Dedifferentiated amniotic fluid mesenchymal stem cell (primary cell): ENCODE results near the gene TRAPPC3L.
A peak's percentile ranks its signal among the peaks of the same experiment; 100 is the strongest.
"Not testable (repeated sequence)": the region's sequence is repeated elsewhere in the genome, so short reads cannot be mapped to it uniquely, and the experiment has no call there.

Experiments used
- DNase-seq: peaks from one replicate; pipeline ENCODE4 v3.0.0-alpha.2; 2016; ENCODE audit errors: extremely low spot score

TRAPPC3L gene

DNA sequence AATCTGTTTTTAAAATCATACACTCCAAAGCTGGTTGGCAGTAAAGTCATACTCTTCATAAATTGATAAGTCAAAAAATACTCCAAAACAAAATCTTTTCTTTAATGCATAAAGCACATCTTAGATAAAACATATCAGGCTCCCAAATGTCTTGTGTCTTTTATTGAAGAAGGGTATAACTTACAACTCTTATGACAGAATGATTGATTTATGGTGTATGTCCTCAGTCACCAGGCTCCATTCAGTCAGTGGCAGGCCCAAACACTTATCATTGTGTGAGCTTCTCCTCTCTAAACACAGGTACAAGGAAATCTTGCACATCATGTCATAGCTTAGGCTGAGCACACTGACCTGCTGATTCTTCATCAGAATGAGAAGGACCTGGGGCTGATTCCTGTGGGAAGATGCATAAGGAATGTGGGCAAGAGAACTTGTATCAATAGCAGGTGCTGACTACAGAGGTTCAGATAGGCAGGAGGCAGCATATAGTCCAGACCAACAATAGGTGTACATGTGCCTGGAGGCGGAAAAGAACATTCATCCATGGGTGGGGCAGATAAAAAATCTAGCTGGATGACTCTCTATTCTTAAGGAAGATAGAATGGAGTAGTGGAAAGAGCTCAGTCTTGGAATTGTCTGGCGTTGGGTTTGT, 32.1 kb downstream of the TRAPPC3L start:
- no peak for DNase-seq

DNA sequence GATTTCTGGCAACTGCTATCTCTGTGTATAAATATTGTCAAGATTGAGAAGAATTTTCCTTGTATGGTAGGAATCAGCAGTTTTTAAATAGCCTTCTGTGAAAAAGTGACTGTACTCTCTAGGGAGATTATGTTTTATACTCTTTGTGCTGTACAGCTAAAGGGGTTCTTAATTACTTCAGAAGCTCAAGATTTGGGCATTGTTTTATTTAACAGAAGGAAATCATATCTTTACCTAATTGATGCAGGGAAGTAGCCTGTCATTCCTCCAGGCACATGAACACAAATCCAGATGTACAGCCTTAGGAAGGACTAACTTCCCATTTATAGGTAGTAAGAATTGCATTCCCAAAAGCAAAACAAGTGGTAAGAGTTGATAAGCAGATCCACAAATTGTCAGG, 32.8 kb downstream of the TRAPPC3L start:
- no peak for DNase-seq

DNA sequence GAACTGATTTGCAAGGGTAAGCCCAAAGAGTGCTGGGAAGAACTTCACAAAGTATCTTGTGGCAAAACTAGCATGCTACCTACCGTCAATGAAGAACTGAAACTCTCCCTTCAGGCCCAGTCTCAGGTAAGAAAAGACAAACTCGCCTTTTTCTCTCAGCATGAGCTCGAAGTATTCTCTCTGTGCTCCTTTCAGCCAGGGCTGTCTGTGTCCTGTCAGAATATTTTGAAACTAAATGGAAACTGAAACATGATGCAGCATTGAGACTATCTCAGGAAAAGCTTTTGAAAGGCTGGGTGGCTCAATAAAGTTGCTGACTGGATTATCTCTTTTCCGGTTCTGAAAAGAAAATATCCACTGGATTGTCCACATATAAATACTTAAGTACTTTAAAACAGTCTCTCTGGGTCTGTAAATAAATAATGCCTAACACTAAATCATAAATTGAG, 33.3 kb downstream of the TRAPPC3L start:
- no peak for DNase-seq

DNA sequence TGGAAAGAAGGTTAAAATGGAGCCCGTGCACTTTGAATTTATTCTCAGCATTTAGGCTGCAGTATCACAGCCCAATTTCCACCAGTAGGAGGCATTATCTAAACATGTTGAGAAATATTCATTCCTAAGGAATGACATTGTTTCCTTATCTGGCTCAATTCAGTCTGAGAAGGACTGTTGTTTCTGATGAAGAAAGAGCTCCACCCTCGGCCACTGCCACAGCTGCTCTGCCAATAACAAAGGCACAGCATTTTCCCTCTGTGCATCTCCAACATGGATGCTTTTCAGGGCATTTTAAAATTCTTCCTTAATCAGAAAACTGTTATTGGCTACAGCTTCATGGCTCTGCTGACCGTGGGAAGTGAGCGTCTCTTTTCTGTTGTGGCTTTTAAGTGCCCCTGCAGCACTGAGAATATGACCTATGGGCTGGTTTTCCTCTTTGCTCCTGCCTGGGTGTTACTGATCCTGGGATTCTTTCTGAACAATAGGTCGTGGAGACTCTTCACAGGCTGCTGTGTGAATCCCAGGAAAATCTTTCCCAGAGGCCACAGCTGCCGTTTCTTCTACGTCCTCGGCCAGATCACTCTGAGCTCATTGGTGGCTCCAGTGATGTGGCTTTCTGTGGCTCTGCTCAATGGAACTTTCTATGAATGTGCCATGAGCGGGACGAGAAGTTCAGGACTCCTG, 33.9 kb downstream of the TRAPPC3L start, which contains the start of gene CALHM5:
Gene CALHM5, plus strand, starts transcription at position 216 of the 687 bp plus-strand sequence. Its CDS starts 58 bp downstream, at position 274.
- peak; percentile 97 for DNase-seq

DNA sequence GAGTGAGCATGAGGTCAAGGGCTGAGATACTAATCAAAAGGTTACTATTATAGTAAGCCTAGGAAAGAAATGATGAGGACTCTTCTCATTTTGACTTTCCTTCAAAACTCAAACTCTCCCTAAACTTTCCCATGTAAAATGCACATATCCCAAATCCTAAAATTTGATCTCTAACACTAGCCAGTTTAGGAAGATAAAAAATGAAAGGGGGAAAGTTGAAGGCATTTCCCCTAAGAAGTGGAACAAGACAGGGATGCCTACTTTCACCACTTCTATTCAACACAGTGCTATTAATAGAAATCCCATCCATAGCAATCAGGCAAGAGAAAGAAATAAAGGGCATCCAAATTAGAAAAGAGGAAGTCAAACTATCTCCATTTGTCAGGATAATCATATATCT, 37.0 kb downstream of the TRAPPC3L start:
- no peak for DNase-seq

GRCh38 chr6:116507324-116507723, 38.2 kb downstream of the TRAPPC3L start:
- no peak for DNase-seq

- no peak for DNase-seq
These were observed 44.5 kb downstream of the TRAPPC3L start for GRCh38 chr6:116500969-116501433.

DNA sequence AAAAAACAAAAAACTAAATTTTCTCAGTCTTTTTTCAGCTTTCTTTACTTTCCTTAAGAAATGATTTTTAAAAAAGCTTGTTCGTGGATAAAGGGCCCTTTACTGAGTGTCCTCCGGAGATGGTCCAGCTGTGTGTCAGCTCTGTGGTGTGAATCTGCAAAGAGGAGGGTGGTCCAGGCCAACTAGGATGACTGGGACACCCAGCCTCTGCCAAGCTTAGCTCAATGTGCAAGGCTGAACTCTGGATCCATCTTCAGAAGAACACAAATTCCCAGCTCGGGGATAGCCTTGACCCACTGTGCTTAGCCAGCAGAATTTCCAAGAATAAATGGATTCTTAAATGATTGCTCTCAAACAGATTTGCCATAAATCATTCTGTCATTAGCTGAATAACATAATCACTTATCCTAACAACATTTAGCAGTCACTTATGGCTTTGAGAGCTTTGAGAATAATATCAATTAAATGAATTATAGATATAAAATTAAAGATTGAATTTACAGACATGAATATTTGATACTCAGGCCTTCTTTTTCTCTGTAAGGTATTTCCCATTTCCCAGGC, 48.3 kb downstream of the TRAPPC3L start:
- DNase-seq: no peak

- DNase-seq: not testable (repeated sequence)
These were observed 50.3 kb downstream of the TRAPPC3L start for GRCh38 chr6:116495161-116495560.

DNA sequence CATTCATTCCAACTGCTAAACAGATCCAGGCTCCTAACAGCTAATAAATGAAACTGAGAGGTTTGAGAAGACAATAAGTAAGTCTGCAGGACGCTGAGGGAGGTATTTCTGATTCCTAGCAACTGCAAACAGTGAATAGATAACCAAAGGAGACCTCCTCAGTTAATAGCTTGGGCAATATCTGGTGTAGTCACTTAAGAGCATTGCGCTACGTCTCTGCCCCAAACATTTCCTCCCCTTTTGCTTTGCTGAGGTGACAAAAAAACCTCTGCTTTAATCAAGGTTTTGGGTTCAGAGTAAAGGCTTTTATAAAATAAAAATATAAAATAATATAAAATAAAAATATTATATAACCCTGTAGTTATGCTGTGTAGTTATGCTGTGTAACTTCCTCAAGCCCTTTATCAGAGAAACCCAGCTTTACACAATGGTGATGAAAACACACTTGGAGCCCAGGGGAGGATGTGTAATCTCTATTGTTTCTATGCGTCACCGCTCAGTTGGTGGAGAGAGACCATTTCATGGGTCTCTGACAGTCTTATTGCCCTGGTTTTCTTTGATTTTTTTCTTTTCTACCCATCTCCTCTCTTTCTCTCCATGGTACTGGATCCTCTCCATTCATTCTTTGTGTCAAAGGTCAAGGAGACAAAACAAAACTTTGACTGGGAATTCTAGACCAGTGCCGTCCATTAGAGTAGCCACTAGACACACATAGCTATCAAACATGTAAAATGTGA, 53.0 kb downstream of the TRAPPC3L start:
- no peak for DNase-seq

- no peak for DNase-seq
These were observed 53.7 kb downstream of the TRAPPC3L start for GRCh38 chr6:116491610-116492330.

DNA sequence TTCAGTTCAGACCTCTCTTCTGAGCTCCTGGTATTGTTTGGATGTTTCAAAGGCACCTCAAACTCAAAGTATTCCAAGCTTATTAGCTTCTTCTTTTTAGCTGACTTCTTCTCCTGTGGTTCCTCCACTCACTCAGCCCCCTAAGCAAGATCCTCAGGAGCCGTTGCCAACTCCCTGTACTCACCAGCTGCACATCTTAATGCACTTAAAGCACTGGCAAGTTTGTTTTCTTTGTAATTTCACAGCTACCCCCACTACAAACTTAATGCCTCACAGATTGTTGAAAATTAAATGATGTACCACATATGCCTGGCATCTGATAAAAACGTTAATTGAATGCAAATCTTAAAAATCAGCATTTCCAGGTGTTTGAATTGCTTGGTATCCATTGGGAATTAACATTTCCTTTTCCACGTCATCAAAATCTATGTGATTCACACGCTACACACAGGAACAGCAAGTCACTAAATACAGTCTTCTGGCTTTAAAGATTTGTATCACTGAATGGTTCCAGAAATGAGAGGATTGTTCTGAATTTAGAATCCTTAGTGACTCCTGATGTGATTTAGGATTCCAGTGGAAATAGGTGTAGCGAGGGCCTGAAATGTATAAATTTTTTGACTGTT, 59.8 kb downstream of the TRAPPC3L start:
- DNase-seq: no peak

GRCh38 chr6:116483616-116484015, 61.9 kb downstream of the TRAPPC3L start:
- DNase-seq: no peak

DNA sequence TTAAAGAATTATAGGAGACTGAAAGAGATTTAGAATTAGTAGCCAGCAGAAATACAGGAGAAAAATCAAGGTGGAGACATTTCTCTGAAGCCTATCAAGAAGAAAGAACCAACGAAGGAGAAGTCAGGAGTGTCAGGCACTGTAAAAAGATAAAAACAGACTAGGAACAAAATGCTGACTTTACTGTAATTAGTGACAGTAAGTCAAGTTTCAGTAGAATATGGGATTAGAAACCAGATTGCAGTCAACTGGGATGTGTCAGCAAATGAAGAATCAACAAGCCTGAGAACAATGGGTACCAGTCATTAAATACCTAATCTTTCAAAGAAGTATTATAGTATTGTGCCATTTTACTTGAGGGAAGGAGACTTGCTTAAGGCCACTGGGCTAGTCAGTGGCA, 62.7 kb downstream of the TRAPPC3L start:
- no peak for DNase-seq

GRCh38 chr6:116476002-116476678, 69.3 kb downstream of the TRAPPC3L start:
- DNase-seq: no peak

DNA sequence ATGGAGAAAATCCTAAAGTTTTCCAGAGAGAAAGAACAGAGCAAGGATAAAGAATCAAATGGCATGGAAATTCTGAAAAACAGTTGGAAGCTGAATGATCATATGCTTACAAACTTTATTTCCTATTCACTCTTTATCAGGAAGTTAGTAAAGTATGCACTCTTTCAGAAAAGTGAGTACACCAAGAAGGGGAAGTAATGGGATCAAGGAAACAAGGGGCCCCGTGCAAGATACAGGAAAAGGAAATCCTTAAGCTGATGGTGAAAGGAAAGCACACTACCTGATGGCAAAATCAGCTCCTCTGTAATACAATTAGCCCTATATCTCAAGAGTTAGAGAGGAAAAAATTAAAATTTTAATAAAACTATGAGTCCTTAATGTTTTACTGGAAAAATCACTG, 70.3 kb downstream of the TRAPPC3L start:
- no peak for DNase-seq

DNA sequence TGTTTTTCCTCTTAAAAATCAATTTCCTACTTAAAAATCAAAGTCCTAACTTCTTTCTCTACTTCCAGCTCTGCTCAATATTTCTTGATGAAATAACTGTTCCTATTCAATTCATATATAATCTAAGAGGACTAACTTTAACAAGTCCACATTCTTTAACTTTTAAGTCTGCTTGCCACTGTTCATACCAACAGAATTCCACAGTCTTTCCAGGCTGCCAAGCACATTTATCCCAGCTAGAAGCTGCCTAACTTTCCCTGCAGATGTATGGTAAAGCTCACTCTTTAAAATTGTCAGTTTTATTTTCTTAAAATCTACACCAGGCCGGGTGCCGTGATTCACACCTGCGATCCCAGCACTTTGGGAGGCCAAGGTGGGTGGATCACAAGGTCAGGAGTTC, 72.8 kb downstream of the TRAPPC3L start:
- DNase-seq: no peak

DNA sequence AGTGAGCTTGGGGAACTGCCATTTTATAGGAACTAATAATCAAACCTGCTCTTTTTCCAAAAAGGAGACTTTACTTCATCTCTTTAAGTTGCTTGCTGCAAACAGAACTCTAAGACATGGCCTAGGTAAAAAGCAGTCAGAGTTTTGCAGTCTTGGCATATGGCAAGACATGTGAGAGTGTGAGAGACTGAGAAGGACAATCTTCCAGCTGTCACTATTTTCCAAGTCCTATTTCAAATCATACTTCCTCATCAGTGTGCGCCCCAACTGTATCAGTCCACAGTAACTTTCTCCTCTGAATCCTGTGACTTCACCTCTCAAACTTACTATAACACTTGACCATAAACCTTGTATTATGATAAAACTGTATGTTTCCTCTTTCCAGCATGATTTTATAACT, 74.0 kb downstream of the TRAPPC3L start:
- DNase-seq: no peak

- no peak for DNase-seq
These were observed 77.2 kb downstream of the TRAPPC3L start for GRCh38 chr6:116468293-116468692.

GRCh38 chr6:116467514-116467913, 78.0 kb downstream of the TRAPPC3L start:
- no peak for DNase-seq

- no peak for DNase-seq
These were observed 78.4 kb downstream of the TRAPPC3L start for GRCh38 chr6:116467096-116467495.
